Fibroblast of lung (primary cell): ENCODE measurements around the gene RTN4RL1.

Experiments
- EZH2 ChIP-seq: IDR thresholded peaks from 2 replicates; pipeline ENCODE4 v1.5.1; 2012; ENCODE audit warnings: low read length, control low read depth, mild to moderate bottlenecking; ENCODE audit errors: missing control alignments
- TF ChIP-seq, protein P1 (sequence below), 2 donors: IDR thresholded peaks in 1 of 2; conservative IDR thresholded peaks in 1 of 2; 1 replicate in 1 of 2; 2 replicates in 1 of 2; pipeline ENCODE4 v1.5.1; 2011 to 2012; ENCODE audit warnings: low read length in 2 of 2, control low read depth in 1 of 2, inconsistent platforms in 1 of 2, low read depth in 1 of 2, mild to moderate bottlenecking in 1 of 2

DNA sequence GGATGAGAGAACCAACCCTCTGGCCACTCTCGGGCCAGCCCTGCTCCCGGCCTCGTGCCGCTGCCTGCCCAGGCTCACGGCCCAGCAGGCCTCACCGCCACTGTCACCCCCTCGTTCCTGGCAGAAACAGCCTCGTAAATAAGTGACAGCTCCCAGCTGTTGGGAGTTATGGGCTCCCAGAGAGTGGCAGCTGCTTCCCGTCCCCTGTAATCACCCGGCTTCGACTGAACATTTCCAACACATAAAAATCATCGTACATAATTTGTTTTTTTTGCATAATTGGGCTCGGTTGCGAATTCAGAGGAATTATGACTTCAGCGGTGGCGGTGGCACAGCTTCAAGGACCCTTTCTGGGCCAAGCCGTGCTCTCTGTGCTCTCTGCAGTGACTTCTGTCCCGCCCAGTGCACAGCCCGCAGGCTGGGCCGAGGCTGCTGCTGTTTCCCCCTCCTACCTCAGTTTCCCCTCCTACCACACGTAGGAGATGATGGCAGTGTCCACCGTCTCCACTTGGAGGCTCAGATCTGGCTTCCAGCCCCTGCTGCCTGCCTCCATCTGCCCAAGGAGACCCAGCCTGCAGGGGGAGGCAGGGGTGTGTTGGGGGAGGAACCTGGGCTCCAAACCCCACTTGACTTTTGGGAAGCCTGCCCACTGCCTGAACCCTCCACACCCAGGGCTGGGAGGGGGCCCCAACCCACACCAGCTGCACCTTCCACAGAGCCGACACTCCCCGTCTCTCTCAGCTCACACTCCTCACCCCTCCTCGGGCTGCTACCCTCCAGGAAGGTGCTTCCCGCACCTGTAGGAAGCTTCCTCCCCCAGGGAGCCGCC lies 84.9 kb downstream of the RTN4RL1 start:
- TF ChIP-seq EZH2, result peak; percentile 43
- TF ChIP-seq, protein P1, sequence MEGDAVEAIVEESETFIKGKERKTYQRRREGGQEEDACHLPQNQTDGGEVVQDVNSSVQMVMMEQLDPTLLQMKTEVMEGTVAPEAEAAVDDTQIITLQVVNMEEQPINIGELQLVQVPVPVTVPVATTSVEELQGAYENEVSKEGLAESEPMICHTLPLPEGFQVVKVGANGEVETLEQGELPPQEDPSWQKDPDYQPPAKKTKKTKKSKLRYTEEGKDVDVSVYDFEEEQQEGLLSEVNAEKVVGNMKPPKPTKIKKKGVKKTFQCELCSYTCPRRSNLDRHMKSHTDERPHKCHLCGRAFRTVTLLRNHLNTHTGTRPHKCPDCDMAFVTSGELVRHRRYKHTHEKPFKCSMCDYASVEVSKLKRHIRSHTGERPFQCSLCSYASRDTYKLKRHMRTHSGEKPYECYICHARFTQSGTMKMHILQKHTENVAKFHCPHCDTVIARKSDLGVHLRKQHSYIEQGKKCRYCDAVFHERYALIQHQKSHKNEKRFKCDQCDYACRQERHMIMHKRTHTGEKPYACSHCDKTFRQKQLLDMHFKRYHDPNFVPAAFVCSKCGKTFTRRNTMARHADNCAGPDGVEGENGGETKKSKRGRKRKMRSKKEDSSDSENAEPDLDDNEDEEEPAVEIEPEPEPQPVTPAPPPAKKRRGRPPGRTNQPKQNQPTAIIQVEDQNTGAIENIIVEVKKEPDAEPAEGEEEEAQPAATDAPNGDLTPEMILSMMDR (conservative IDR thresholded peaks at IDR 0.05 in 1 of 2, IDR thresholded peaks at IDR 0.05 in 1 of 2; ENCODE audit: low read depth in 1 of 2, low read length in 2 of 2), result no peak
